Vein endothelial cell (primary cell): ENCODE measurements around the gene FFAR4. TPM values are rescaled to one million over a fixed set of nuclear protein-coding genes. Genes with fewer than 3 reads are reported as not detected.

Experiments used
- total RNA-seq: library from RNA; depleted of rRNA; stranded (reverse); fragments of >200 nt; gene quantifications from 2 replicates; pipeline ENCODE4 v1.2.3, GENCODE V29; 2012

The FFAR4 gene
- total RNA-seq: not detected in 2 replicates

DNA sequence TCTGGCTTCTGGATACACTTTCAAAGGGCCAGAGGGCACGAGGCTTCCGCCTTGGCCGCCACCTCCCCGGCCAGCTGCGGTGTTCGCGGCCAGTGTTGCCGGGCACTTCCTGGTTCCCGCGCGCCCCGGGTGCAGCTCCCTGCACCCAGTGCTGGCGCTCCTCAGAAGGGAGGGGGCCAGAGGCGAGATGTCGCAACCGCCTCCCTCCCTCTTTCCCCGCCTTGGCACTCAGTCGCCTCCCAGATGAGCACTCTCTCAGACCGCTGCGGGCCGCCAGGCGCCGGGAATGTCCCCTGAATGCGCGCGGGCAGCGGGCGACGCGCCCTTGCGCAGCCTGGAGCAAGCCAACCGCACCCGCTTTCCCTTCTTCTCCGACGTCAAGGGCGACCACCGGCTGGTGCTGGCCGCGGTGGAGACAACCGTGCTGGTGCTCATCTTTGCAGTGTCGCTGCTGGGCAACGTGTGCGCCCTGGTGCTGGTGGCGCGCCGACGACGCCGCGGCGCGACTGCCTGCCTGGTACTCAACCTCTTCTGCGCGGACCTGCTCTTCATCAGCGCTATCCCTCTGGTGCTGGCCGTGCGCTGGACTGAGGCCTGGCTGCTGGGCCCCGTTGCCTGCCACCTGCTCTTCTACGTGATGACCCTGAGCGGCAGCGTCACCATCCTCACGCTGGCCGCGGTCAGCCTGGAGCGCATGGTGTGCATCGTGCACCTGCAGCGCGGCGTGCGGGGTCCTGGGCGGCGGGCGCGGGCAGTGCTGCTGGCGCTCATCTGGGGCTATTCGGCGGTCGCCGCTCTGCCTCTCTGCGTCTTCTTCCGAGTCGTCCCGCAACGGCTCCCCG lies at the start of gene FFAR4:
FFAR4 (plus strand) TSS at position 231 of the 842 bp plus-strand sequence; CDS start at position 287, 56 bp downstream.

DNA sequence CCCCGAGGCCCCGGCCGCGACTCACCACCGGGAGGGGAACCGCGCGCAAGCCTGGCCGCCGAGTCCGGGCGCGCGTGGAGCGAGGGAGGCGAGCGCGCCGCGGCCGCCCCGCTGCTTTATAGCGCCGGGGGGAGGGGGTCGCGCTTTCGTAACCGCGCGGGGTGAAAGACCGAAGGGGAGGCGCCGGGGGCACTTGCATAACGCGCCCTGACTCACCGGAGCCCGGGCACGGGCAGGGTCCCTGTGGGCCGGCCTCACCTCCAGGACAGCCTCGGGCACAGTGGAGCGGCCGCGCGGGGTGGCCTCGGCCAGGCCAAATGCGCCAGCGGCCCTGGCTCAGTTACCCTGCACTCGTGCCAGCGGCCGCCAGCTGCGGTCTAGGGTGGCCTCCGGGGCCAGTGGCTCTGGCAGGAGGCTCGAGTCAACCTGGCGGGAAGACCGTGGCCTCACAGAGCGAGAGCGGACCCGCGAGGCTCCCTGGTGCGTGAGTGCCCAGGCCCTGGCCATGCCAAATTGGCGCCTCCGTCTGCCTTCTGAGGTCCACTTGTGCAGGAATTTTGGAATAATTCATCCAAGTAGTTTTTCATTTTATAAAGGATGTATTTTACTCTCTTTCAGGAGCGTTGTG lies 34.8 kb downstream of the FFAR4 start, which contains the start of gene RBP4:
RBP4 (minus strand) TSS at position 90 of the 628 bp plus-strand sequence. CDS start 207 bp downstream, outside the sequence.

DNA sequence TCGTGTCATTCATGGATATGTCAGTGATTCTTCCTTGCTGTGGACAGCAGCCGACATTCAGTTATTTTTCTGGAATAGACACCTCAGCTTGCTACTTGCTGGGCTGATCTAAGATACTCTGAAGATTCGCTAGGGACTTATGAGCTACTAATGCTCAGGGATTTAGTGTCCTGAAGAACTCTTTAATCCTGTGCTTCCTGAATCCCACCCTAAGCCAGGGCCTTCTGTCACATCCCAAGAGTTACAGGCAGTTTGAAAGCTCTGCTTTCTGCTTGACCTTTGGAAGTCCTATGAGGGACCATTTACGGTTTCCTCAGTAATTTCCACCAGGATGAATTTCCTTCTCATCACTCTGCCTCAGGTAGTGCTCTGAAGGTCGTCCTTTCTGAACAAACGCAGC lies 45.8 kb downstream of the FFAR4 start, which contains the start of gene PDE6C:
PDE6C (plus strand) TSS at position 227 of the 400 bp plus-strand sequence. CDS start 189 bp downstream, outside the sequence.

Other genes starting within 250 kb of the FFAR4 start
- 287 and 383 TPM in 2 replicates for gene MYOF, start 84.3 kb upstream of the FFAR4 start, total RNA-seq
- 18.9 and 39.1 TPM in 2 replicates for gene CEP55, start 70.1 kb upstream of the FFAR4 start, total RNA-seq
- not detected in 2 replicates for gene RBP4, start 34.6 kb downstream of the FFAR4 start, total RNA-seq
- gene PDE6C, start 45.9 kb downstream of the FFAR4 start, total RNA-seq: not detected in 2 replicates
- gene FRA10AC1, start 135.9 kb downstream of the FFAR4 start, total RNA-seq: 8.2 and 9.4 TPM in 2 replicates
- not detected in 2 replicates for gene LGI1, start 191.3 kb downstream of the FFAR4 start, total RNA-seq